Fibroblast of mammary gland (primary cell): ENCODE data around the gene JAKMIP1.

ENCODE experiments used
- DNase-seq: peaks from one replicate; pipeline ENCODE4 v3.0.0-alpha.2; 2010; ENCODE audit warnings: low read depth
- H3K4me3 ChIP-seq: 2 replicates; pipeline ENCODE4 v1.5.1; 2011; ENCODE audit warnings: low read depth, mild to moderate bottlenecking, low read length, moderate library complexity; ENCODE audit not compliant: control insufficient read depth
- TF ChIP-seq, protein P1 (sequence below): conservative IDR thresholded peaks from 2 replicates; pipeline ENCODE4 v1.5.1; 2011; ENCODE audit warnings: low read depth, low read length, inconsistent platforms; ENCODE audit not compliant: control insufficient read depth, insufficient read depth

JAKMIP1 gene

DNA sequence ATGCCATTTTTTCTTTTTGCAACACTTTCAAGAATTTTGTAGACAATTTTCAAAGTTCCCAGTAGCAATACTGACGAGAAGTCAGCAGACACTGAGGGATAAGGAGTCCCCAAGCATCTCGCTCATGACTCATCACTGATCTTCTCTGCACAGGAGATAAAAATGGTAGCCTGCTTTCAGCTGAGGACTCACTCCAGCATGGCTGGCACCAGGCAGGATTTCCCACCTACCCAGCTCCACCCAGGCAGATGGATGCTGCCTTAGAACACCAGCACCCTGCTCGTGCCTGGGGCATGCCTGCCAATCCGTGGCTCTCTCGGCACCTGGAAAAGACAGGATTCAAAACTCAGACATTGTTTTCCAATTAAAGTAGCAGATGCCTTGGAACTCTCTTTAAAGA is 24.9 kb downstream of the JAKMIP1 start:
- no peak for DNase-seq
- TF ChIP-seq, protein P1, sequence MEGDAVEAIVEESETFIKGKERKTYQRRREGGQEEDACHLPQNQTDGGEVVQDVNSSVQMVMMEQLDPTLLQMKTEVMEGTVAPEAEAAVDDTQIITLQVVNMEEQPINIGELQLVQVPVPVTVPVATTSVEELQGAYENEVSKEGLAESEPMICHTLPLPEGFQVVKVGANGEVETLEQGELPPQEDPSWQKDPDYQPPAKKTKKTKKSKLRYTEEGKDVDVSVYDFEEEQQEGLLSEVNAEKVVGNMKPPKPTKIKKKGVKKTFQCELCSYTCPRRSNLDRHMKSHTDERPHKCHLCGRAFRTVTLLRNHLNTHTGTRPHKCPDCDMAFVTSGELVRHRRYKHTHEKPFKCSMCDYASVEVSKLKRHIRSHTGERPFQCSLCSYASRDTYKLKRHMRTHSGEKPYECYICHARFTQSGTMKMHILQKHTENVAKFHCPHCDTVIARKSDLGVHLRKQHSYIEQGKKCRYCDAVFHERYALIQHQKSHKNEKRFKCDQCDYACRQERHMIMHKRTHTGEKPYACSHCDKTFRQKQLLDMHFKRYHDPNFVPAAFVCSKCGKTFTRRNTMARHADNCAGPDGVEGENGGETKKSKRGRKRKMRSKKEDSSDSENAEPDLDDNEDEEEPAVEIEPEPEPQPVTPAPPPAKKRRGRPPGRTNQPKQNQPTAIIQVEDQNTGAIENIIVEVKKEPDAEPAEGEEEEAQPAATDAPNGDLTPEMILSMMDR = no peak
- H3K4me3 ChIP-seq = no peak overlapping the region

DNA sequence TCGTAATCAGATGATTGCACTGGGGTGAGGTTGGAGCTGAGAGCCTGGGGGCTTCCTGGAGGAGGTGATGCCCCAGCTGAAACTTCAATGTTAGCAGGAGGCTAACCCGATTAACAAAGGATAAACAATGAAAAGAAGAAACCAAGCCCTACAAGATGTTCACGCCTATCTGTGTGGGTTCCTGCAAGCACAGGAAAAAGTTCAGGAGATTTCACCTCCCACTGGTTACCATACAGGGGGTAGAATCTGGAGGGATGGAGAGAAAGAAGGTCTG is 27.5 kb downstream of the JAKMIP1 start:
- TF ChIP-seq, protein P1 = no peak
- H3K4me3 ChIP-seq = no peak overlapping the region
- no peak for DNase-seq

DNA sequence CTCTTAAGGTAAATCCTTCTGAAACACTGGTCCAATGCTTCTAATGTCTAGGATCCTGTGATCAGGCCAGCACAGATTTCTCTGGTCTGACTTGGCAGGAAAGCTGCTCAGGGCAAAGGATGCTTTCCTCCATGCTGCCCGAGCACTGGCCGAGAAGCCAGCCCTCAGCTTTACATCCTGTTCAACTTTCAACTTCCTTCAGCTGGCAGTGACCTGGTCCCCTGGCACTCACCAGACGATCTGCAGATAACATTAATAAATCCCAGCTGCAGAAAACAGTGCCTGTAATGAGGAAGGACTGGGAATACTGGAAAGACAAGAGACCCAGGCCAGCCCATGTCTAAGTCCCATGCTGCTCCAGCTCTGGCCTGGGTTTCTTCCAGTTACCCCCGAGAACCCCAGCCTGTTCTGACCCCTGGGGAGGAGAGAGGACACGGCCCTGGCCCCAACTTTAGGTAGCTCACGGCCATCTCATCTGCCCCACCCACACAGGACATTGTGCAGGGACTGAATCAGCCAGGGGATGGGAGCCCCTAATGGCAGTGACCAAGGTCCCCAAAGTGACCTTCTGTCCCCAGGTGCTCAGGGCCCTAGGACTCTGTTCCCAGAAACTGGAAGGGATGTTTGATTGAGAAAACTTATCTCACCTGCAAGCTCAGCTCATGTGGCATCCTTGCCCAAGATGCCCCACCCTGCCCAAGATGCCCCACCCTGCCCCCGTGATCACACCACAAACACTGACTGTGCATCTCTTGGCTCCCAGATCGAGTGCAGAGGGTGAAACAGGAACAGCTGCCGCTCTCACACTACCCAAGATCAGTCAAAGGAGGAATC is 28.0 kb downstream of the JAKMIP1 start:
- DNase-seq = no peak
- no peak overlapping the region for H3K4me3 ChIP-seq
- TF ChIP-seq, protein P1 = no peak

DNA sequence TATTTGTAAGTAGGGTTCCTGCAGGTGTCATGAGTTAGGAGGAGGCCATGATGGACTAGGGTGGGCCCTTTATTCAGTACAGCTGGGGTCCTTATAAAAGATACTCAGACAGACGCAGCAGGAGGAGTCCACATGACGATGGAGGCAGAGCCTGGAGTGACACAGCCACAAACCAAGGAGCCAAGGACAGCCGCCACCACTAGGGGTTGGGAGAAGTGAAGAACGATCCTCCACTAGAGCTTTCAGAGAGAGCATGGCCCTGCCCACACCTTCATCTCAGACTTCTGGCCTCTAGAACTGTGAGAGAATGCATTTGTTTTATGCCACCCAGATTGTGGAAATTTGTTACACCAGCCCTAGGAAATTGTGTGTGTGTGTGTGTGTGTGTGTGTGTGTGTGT is 31.1 kb downstream of the JAKMIP1 start:
- no peak overlapping the region for H3K4me3 ChIP-seq
- DNase-seq = no peak
- TF ChIP-seq, protein P1 = no peak

DNA sequence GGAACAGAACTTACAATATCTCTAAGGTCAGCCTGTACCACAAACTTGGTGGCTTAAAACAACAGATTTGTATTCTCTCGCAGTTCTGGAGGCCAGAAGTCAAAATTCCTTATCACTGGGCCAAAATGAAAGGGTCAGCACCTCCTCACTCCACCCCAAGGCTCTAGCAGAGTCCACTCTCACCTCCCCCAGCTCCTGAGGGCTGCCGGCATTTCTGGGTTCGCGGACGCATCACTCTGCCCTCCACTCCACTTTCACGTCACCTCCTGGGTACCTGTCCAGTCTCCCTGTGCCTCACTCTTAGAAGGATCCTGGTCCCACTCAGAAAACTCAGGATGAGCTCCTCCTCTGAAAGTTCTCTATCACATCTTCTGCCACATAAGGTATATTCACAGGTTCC is 34.6 kb downstream of the JAKMIP1 start:
- TF ChIP-seq, protein P1 = no peak
- no peak for DNase-seq
- H3K4me3 ChIP-seq = no peak overlapping the region

DNA sequence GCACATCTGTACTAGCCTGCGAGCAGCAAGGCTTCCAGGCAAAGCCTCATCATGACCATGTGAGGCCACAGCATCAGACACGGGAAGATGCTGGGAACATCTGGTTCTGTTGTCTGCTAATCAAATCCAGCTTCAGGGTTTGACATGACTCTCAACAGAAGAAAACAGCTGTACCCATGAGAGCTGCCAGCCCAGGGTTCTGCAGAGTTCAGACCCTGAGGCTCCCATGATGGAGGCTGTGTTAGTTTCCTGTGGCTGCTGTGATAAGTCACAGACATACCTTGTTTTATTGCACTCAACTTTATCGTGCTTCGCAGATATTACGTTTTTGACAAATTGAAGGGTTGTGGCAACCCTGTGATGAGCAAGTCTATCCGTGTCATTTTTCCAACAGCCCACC is 37.5 kb downstream of the JAKMIP1 start:
- no peak for DNase-seq
- TF ChIP-seq, protein P1 = no peak
- H3K4me3 ChIP-seq = no peak overlapping the region
